Breast epithelium (tissue), 4 donors: Measurements from ENCODE around the gene FMOD. TPM values are rescaled to one million over a fixed set of nuclear protein-coding genes. Genes with fewer than 3 reads are reported as not detected.

Experiments used
- DNase-seq, 2 donors: peaks; one replicate each; pipeline ENCODE4 v3.0.0-alpha.2; 2019; ENCODE audit warnings: low spot score in 2 of 2
- H3K27ac ChIP-seq, 2 donors: fragments of 200-600 bp; sonication (generic) in 1 of 2; one replicate each; pipeline ENCODE4 v1.5.1; 2016 to 2019; ENCODE audit warnings: mild to moderate bottlenecking in 1 of 2
- H3K27me3 ChIP-seq, 2 donors: fragments of 200-600 bp; sonication (generic) in 1 of 2; one replicate each; pipeline versions ENCODE4 v1.5.1 to v1.6.0; 2017 to 2019; ENCODE audit warnings: control low read depth in 1 of 2, mild to moderate bottlenecking in 1 of 2
- H3K36me3 ChIP-seq: fragments of 200-600 bp; one replicate; pipeline ENCODE4 v1.5.1; 2019
- H3K4me1 ChIP-seq, 2 donors: fragments of 200-600 bp; sonication (generic); one replicate each; pipeline ENCODE4 v1.5.1; 2016 to 2019; ENCODE audit warnings: control low read depth in 1 of 2
- H3K4me3 ChIP-seq, 3 donors: fragments of 200-600 bp; sonication (generic); 1 replicate in 2 of 3; 2 replicates in 1 of 3; pipeline ENCODE4 v1.5.1; 2016 to 2019; ENCODE audit warnings: mild to moderate bottlenecking in 3 of 3, moderate library complexity in 2 of 3
- H3K9me3 ChIP-seq, 2 donors: fragments of 200-600 bp; sonication (generic) in 1 of 2; one replicate each; pipeline ENCODE4 v1.5.1; 2016 to 2019; ENCODE audit warnings: control low read depth in 1 of 2
- CTCF ChIP-seq, 3 donors: fragments of 450-650 bp; IDR thresholded peaks; one replicate each; pipeline ENCODE4 v1.5.1; 2016 to 2017; ENCODE audit warnings: antibody characterized with exemption in 3 of 3, mild to moderate bottlenecking in 3 of 3, moderate library complexity in 3 of 3
- POLR2A ChIP-seq: fragments of 450-650 bp; IDR thresholded peaks from one replicate; pipeline ENCODE4 v1.6.1; 2016; ENCODE audit warnings: antibody characterized with exemption, mild to moderate bottlenecking, moderate library complexity
- POLR2AphosphoS5 ChIP-seq, 3 donors: sonication (generic); formaldehyde crosslinking; IDR thresholded peaks; one replicate each; pipeline ENCODE4 v1.6.1; 2017; ENCODE audit warnings: antibody characterized with exemption in 3 of 3
- intact Hi-C: fragments of 100-400 bp; cut with DNase I; formaldehyde crosslinking; loops from one replicate; pipeline ENCODE4 v1.15.1; 2023; ENCODE audit warnings: low total_unique reads
- total RNA-seq, 3 donors: library from RNA; depleted of rRNA; stranded (reverse); fragments of >200 nt; gene quantifications; one replicate each; pipeline ENCODE4 v1.1.0, GENCODE V29; 2016

FMOD gene
- total RNA-seq, 3 donors from 2014 or later, result 79.6 to 132 (median 92.4) TPM

- Histone ChIP-seq H3K36me3 (no peaks in the 10 kb centered on the region), H3K4me1 (peaks cover 0 to 14% of the 10 kb centered on the region in 2 donors), H3K27ac (peak overlapping the region; percentile 80 to 85), H3K4me3 (no peak overlapping the region), H3K27me3 (no peaks in the 10 kb centered on the region), H3K9me3 (no peaks in the 10 kb centered on the region)
- no peak for DNase-seq
- no peak for TF ChIP-seq CTCF (IDR thresholded peaks at IDR 0.05)
- no peak for TF ChIP-seq POLR2A
- no peak for TF ChIP-seq POLR2AphosphoS5 (IDR thresholded peaks at IDR 0.05)
- intact Hi-C loops, result no loop called here
These were observed 14.8 kb downstream of the FMOD start for GRCh38 chr1:203336097-203336496.

DNA sequence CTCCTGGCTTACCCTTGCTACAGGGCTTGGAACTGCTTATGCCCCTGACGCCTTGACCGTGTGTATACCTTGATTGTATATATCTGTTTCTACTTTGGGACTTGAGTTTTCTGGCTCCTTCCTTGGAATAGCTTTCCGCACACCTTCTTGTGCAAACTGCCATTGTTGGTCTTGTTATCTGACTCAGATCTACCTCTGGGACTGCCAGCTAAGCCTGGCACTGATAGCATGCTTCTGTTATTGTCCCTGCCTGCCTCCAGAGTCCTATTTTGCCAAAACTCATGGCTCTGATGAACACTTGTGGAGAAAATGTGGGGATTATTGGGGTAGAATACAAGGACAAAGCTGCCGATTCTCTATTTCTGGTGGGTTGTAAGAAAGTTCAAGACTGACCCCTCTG, 15.4 kb downstream of the FMOD start:
- intact Hi-C loops, result no loop called here
- TF ChIP-seq CTCF (IDR thresholded peaks at IDR 0.05), result no peak
- TF ChIP-seq POLR2A, result no peak
- TF ChIP-seq POLR2AphosphoS5 (IDR thresholded peaks at IDR 0.05), result no peak
- peak overlapping the region in 1 of 3 donors; percentile 13 for H3K4me3 ChIP-seq
- no peaks in the 10 kb centered on the region for H3K27me3 ChIP-seq
- H3K4me1 ChIP-seq, result peaks cover 0 to 14% of the 10 kb centered on the region in 2 donors
- peak in 1 of 2 donors; percentile 62 for DNase-seq
- no peaks in the 10 kb centered on the region for H3K9me3 ChIP-seq
- H3K36me3 ChIP-seq, result no peaks in the 10 kb centered on the region
- H3K27ac ChIP-seq, result peak overlapping the region; percentile 80 to 85

DNA sequence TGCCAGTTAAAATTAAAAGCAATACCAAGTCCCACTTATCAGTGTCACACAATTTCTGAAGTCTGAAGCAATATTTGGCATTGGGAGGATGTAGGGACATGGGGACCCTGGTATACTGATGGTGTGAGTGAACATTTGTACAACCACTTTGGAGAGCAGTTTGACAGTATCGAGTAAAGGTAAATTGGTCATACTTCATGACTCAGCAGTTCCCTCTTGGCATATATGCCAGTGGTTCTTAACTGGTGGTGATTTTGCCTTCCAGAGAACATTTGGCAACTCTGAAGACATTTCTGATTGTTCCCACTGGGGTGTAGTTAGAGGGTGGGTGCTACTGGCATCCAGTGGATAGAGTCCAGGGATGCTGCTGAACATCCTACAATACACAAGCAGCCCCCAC, 19.7 kb downstream of the FMOD start:
- no peak for TF ChIP-seq CTCF (IDR thresholded peaks at IDR 0.05)
- TF ChIP-seq POLR2A, result no peak
- no peak for TF ChIP-seq POLR2AphosphoS5 (IDR thresholded peaks at IDR 0.05)
- H3K27ac ChIP-seq, result no peak overlapping the region
- H3K27me3 ChIP-seq, result no peaks in the 10 kb centered on the region
- no peak overlapping the region for H3K4me3 ChIP-seq
- intact Hi-C loops, result loop anchor here (5.0 kb wide), 1 partner anchor 59 kb away; no protein-coding TSS in a partner anchor
- no peak for DNase-seq
- peaks cover 0 to 17% of the 10 kb centered on the region in 2 donors for H3K4me1 ChIP-seq
- no peaks in the 10 kb centered on the region for H3K36me3 ChIP-seq
- H3K9me3 ChIP-seq, result no peaks in the 10 kb centered on the region

- H3K4me1 ChIP-seq, result peaks cover 6 to 20% of the 10 kb centered on the region in 2 donors
- no peaks in the 10 kb centered on the region for H3K36me3 ChIP-seq
- H3K27me3 ChIP-seq, result no peaks in the 10 kb centered on the region
- no peak overlapping the region for H3K4me3 ChIP-seq
- DNase-seq, result no peak
- peak overlapping the region in 1 of 2 donors; percentile 98 for H3K27ac ChIP-seq
- intact Hi-C loops, result no loop called here
- TF ChIP-seq POLR2AphosphoS5 (IDR thresholded peaks at IDR 0.05), result no peak
- TF ChIP-seq CTCF (IDR thresholded peaks at IDR 0.05), result no peak
- TF ChIP-seq POLR2A, result no peak
- no peaks in the 10 kb centered on the region for H3K9me3 ChIP-seq
These were observed 22.2 kb downstream of the FMOD start for GRCh38 chr1:203328714-203329122.

DNA sequence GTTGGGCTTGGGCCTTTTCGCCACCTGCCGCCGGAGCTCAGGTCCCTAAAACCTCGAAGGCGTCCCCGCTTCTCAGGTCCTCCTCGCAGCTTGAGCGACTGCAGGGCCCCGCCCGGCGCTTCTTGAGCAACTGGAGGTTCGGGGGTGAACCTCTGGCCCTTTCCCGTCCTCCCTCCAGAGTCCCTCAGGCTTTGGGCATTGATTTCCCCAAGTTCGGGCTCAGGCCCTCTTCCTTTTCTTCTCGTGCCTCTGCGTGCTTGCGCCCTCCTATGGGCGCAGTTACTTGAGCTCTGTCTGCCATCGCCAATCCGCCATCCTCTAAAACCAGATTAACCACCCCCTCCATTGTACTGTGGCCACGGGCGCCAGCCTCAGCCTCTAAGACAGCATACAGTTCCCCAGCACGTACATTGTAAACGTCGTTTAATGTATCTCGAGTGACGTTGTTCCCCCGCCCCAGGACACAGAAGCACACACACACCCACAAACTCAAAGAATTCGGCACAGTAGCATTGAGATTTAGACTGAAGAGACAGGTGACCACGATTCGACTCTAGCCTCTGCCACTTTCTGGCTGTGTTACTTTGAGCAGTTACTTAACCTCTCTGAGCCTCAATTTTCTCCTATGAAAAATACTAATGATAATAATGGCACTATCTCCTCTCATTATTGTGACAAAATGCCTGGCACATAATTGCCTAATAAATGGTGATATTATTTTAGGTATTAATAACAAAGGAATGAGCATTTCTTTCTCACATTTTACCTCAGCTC, 23.1 kb downstream of the FMOD start:
- Histone ChIP-seq H3K4me3 (peak overlapping the region; percentile 36 to 68 (median 59)), H3K4me1 (peaks cover 6 to 28% of the 10 kb centered on the region in 2 donors), H3K36me3 (no peaks in the 10 kb centered on the region), H3K27ac (peak overlapping the region; percentile 96 to 98), H3K27me3 (no peaks in the 10 kb centered on the region), H3K9me3 (no peaks in the 10 kb centered on the region)
- DNase-seq, result peak in 1 of 2 donors; percentile 59
- TF ChIP-seq CTCF (IDR thresholded peaks at IDR 0.05) (peak in 2 of 3 donors; percentile 29 to 49), POLR2A (no peak), POLR2AphosphoS5 (IDR thresholded peaks at IDR 0.05) (peak in 2 of 3 donors; percentile 47 to 54)
- intact Hi-C loops, result no loop called here
